OCI-LY3 (cell line): ENCODE measurements around the gene PARP1.

Experiments
- CTCF ChIP-seq: fragments of 200-600, 300-600 bp; sonication (generic); IDR thresholded peaks from 2 replicates; pipeline ENCODE4 v1.5.1; 2014; ENCODE audit warnings: antibody characterized with exemption, low read length, low read depth
- EZH2phosphoT487 ChIP-seq: fragments of 200-600 bp; shearing (Covaris generic); IDR thresholded peaks from 2 replicates; pipeline ENCODE4 v1.6.1; 2018; ENCODE audit warnings: antibody characterized with exemption, mixed run types, low read depth

- no peak for TF ChIP-seq CTCF
- no peak for TF ChIP-seq EZH2phosphoT487
These were observed 33.7 kb upstream of the PARP1 start for GRCh38 chr1:226441629-226442028.
